HEK293 (cell line): Measurements from ENCODE around the gene FZD7.
A peak's percentile ranks its signal among the peaks of the same experiment; 100 is the strongest.

ENCODE experiments used
- CTCF ChIA-PET: fragments of 350-600 bp; formaldehyde crosslinking; extraction: SDS; loops from one replicate; lab custom pipeline; 2021; ENCODE audit warnings: antibody characterized with exemption; lab: Yijun Ruan, JAX
- POLR2A ChIA-PET: fragments of 300-600 bp; formaldehyde crosslinking; extraction: SDS; loops from one replicate; lab custom pipeline; 2020; ENCODE audit warnings: antibody characterized with exemption, inconsistent platforms; lab: Yijun Ruan, JAX
- H3K27ac ChIP-seq: fragments of 200-500 bp; sonication (Bioruptor generic); 2 replicates; pipeline ENCODE4 v1.5.1; 2014; ENCODE audit warnings: low read depth, low read length, control low read depth, inconsistent platforms; ENCODE audit errors: extremely low read depth
- H3K36me3 ChIP-seq, 2 experiments: fragments of 200-500 bp in 1 of 2; sonication (Bioruptor generic) in 1 of 2; 1 replicate in 1 of 2; 2 replicates in 1 of 2; pipeline ENCODE4 v1.5.1; 2014 to 2017; ENCODE audit warnings: inconsistent platforms in 2 of 2, low read length in 2 of 2; ENCODE audit not compliant: control insufficient read depth in 2 of 2, insufficient read depth in 1 of 2
- H3K4me1 ChIP-seq: fragments of 200-500 bp; sonication (Bioruptor generic); 2 replicates; pipeline ENCODE4 v1.5.1; 2014; ENCODE audit warnings: mild to moderate bottlenecking, low read length, inconsistent platforms; ENCODE audit not compliant: control insufficient read depth, insufficient read depth
- H3K4me3 ChIP-seq: 2 replicates; pipeline ENCODE4 v1.5.1; 2011; ENCODE audit warnings: low read depth, mild to moderate bottlenecking, control low read depth, low read length, moderate library complexity
- H3K9me3 ChIP-seq: fragments of 200-500 bp; sonication (Bioruptor generic); 2 replicates; pipeline ENCODE4 v1.5.1; 2014; ENCODE audit warnings: low read depth, low read length, inconsistent platforms; ENCODE audit not compliant: control insufficient read depth, insufficient read depth
- GLIS2 ChIP-seq: fragments of 450-650 bp; formaldehyde crosslinking; IDR thresholded peaks from 2 replicates; pipeline ENCODE4 v1.5.1; 2016; ENCODE audit warnings: missing biosample characterization, missing genetic modification characterization
- HIC1 ChIP-seq: fragments of 450-650 bp; formaldehyde crosslinking; IDR thresholded peaks from 2 replicates; pipeline ENCODE4 v1.5.1; 2016; ENCODE audit warnings: missing biosample characterization, missing genetic modification characterization
- HOXD13 ChIP-seq: sonication (generic); formaldehyde crosslinking; IDR thresholded peaks from 2 replicates; pipeline ENCODE4 v1.8.0; 2022; ENCODE audit warnings: missing genetic modification reagents, borderline replicate concordance
- IKZF3 ChIP-seq: fragments of 450-650 bp; IDR thresholded peaks from 2 replicates; pipeline ENCODE4 v1.5.0; 2018; ENCODE audit warnings: missing biosample characterization, mild to moderate bottlenecking, missing genetic modification characterization, moderate library complexity
- KLF16 ChIP-seq: fragments of 450-650 bp; formaldehyde crosslinking; IDR thresholded peaks from 2 replicates; pipeline ENCODE4 v1.5.1; 2017; ENCODE audit warnings: missing biosample characterization, missing genetic modification characterization
- KLF7 ChIP-seq: fragments of 450-650 bp; formaldehyde crosslinking; IDR thresholded peaks from 2 replicates; pipeline ENCODE4 v1.5.1; 2016; ENCODE audit warnings: missing biosample characterization, missing genetic modification characterization, borderline replicate concordance
- OSR2 ChIP-seq: fragments of 450-650 bp; formaldehyde crosslinking; IDR thresholded peaks from 2 replicates; pipeline ENCODE4 v1.5.1; 2016; ENCODE audit warnings: missing biosample characterization, missing genetic modification characterization
- PRDM1 ChIP-seq: fragments of 450-650 bp; formaldehyde crosslinking; IDR thresholded peaks from 2 replicates; pipeline ENCODE4; 2016; ENCODE audit warnings: missing biosample characterization, missing genetic modification characterization
- SCRT1 ChIP-seq: fragments of 450-650 bp; formaldehyde crosslinking; IDR thresholded peaks from 2 replicates; pipeline ENCODE4 v1.5.1; 2016; ENCODE audit warnings: missing biosample characterization, missing genetic modification characterization, borderline replicate concordance
- SCRT2 ChIP-seq: fragments of 450-650 bp; formaldehyde crosslinking; IDR thresholded peaks from 2 replicates; pipeline ENCODE4 v1.5.1; 2016; ENCODE audit warnings: missing biosample characterization, missing genetic modification characterization
- TRIM28 ChIP-seq: IDR thresholded peaks from 2 replicates; pipeline ENCODE4 v1.6.1; 2011; ENCODE audit warnings: low read length, control low read depth, borderline replicate concordance
- ZBTB17 ChIP-seq: fragments of 450-650 bp; formaldehyde crosslinking; IDR thresholded peaks from 2 replicates; pipeline ENCODE4 v1.5.1; 2016; ENCODE audit warnings: missing biosample characterization, missing genetic modification characterization
- ZBTB7A ChIP-seq: fragments of 450-650 bp; formaldehyde crosslinking; IDR thresholded peaks from 2 replicates; pipeline ENCODE4 v1.5.1; 2016; ENCODE audit warnings: low read depth, missing biosample characterization, missing genetic modification characterization
- ZFP41 ChIP-seq: fragments of 450-650 bp; formaldehyde crosslinking; IDR thresholded peaks from 2 replicates; pipeline ENCODE4 v1.5.1; 2016; ENCODE audit warnings: missing biosample characterization, missing genetic modification characterization, borderline replicate concordance
- ZNF202 ChIP-seq: fragments of 450-650 bp; formaldehyde crosslinking; IDR thresholded peaks from 2 replicates; pipeline ENCODE4 v1.5.1; 2016; ENCODE audit warnings: missing biosample characterization, missing genetic modification characterization, borderline replicate concordance
- ZNF302 ChIP-seq: fragments of 450-650 bp; formaldehyde crosslinking; IDR thresholded peaks from 2 replicates; pipeline ENCODE4 v1.5.1; 2016; ENCODE audit warnings: missing biosample characterization, missing genetic modification characterization, low read depth
- ZNF366 ChIP-seq: fragments of 450-650 bp; formaldehyde crosslinking; conservative IDR thresholded peaks from 2 replicates; pipeline ENCODE4 v1.5.1; 2016; ENCODE audit warnings: missing biosample characterization, missing genetic modification characterization
- ZNF404 ChIP-seq: fragments of 450-650 bp; formaldehyde crosslinking; IDR thresholded peaks from 2 replicates; pipeline ENCODE4 v1.5.1; 2017; ENCODE audit warnings: missing biosample characterization, missing genetic modification characterization
- ZNF529 ChIP-seq: fragments of 450-650 bp; formaldehyde crosslinking; IDR thresholded peaks from 2 replicates; pipeline ENCODE4 v1.5.1; 2017; ENCODE audit warnings: missing genetic modification characterization, missing biosample characterization; ENCODE audit not compliant: insufficient replicate concordance
- ZNF555 ChIP-seq: fragments of 450-650 bp; formaldehyde crosslinking; conservative IDR thresholded peaks from 2 replicates; pipeline ENCODE4 v1.5.1; 2017; ENCODE audit warnings: missing biosample characterization, mild to moderate bottlenecking, missing genetic modification characterization, inconsistent platforms
- ZNF600 ChIP-seq: fragments of 450-650 bp; formaldehyde crosslinking; IDR thresholded peaks from 2 replicates; pipeline ENCODE4 v1.5.1; 2016; ENCODE audit warnings: missing biosample characterization, missing genetic modification characterization
- ZNF629 ChIP-seq: fragments of 450-650 bp; formaldehyde crosslinking; IDR thresholded peaks from 2 replicates; pipeline ENCODE4 v1.5.1; 2017; ENCODE audit warnings: missing biosample characterization, missing genetic modification characterization
- ZNF639 ChIP-seq: fragments of 450-650 bp; formaldehyde crosslinking; IDR thresholded peaks from 2 replicates; pipeline ENCODE4 v1.5.1; 2016; ENCODE audit warnings: missing biosample characterization, missing genetic modification characterization
- ZNF658 ChIP-seq: fragments of 450-650 bp; formaldehyde crosslinking; IDR thresholded peaks from 2 replicates; pipeline ENCODE4; 2016; ENCODE audit warnings: missing biosample characterization, missing genetic modification characterization
- ZNF660 ChIP-seq: fragments of 450-650 bp; IDR thresholded peaks from 2 replicates; pipeline ENCODE4 v1.5.1; 2018; ENCODE audit warnings: missing biosample characterization, mild to moderate bottlenecking, missing genetic modification characterization
- ZNF670 ChIP-seq: fragments of 450-650 bp; formaldehyde crosslinking; IDR thresholded peaks from 2 replicates; pipeline ENCODE4 v1.5.1; 2016; ENCODE audit warnings: missing biosample characterization, missing genetic modification characterization, low read depth
- ZNF677 ChIP-seq: fragments of 450-650 bp; IDR thresholded peaks from 2 replicates; pipeline ENCODE4 v1.5.0; 2018; ENCODE audit warnings: missing biosample characterization, mild to moderate bottlenecking, missing genetic modification characterization, moderate library complexity
- ZNF692 ChIP-seq: fragments of 450-650 bp; formaldehyde crosslinking; IDR thresholded peaks from 2 replicates; pipeline ENCODE4 v1.5.1; 2016; ENCODE audit warnings: missing biosample characterization, missing genetic modification characterization

FZD7 gene

GRCh38 chr2:202036601-202037037 lies 3.0 kb downstream of the FZD7 start (continued):
- no peak for TF ChIP-seq HIC1 (tag by site-specific recombination)
- TF ChIP-seq ZNF600: 0 out of 2 replicates have a peak, but pooled peaks have one; percentile 25
- TF ChIP-seq ZNF660 (tag by site-specific recombination): no peak
- TF ChIP-seq KLF16 (tag by site-specific recombination): no peak
- no peak for TF ChIP-seq ZNF670 (tag by site-specific recombination)
- TF ChIP-seq ZBTB7A (tag by site-specific recombination): no peak
- no peak for TF ChIP-seq ZNF555 (tag by site-specific recombination)
- TF ChIP-seq ZNF404 (tag by site-specific recombination): no peak
- no peak for TF ChIP-seq PRDM1 (tag by site-specific recombination)
- TF ChIP-seq ZNF639: no peak

- peak; percentile 23; the same call in 1 of the 2 replicates for TF ChIP-seq ZNF629 (tag by site-specific recombination)
- TF ChIP-seq HOXD13 (CRISPR knock-in tag): 0 out of 2 replicates have a peak, but pooled peaks have one; percentile 14
- no peak for TF ChIP-seq KLF7 (tag by site-specific recombination)
- TF ChIP-seq SCRT1: 0 out of 2 replicates have a peak, but pooled peaks have one; percentile 54
- TF ChIP-seq PRDM1 (tag by site-specific recombination): 0 out of 2 replicates have a peak, but pooled peaks have one; percentile 18
- no peak for TF ChIP-seq ZNF658 (tag by site-specific recombination)
- 0 out of 2 replicates have a peak, but pooled peaks have one; percentile 35 for TF ChIP-seq IKZF3 (tag by site-specific recombination)
- 0 out of 2 replicates have a peak, but pooled peaks have one; percentile 49 for TF ChIP-seq ZNF366
- peak; percentile 91 for TF ChIP-seq SCRT2 (tag by site-specific recombination)
- no peaks in the 10 kb centered on the region for H3K9me3 ChIP-seq
- ChIA-PET CTCF (no interaction called here), POLR2A (no interaction called here)
- H3K4me3 ChIP-seq: peak overlapping the region; percentile 39
- H3K27ac ChIP-seq: peak overlapping the region; percentile 26; the same call in 1 of the 2 replicates
- peaks cover 0 to 10% of the 10 kb centered on the region in 2 experiments; a peak in 1 of 3 replicates for H3K36me3 ChIP-seq
- H3K4me1 ChIP-seq: peaks cover 25% of the 10 kb centered on the region
Measured at GRCh38 chr2:202037086-202037485, 3.4 kb downstream of the FZD7 start.

- no peak overlapping the region for H3K27ac ChIP-seq
- H3K4me1 ChIP-seq: peaks cover 25% of the 10 kb centered on the region
- ChIA-PET POLR2A (no interaction called here), CTCF (no interaction called here)
- no peaks in the 10 kb centered on the region for H3K9me3 ChIP-seq
- TF ChIP-seq ZNF629 (tag by site-specific recombination) (no peak), ZNF302 (tag by site-specific recombination) (no peak), OSR2 (tag by site-specific recombination) (peak; percentile 57), GLIS2 (tag by site-specific recombination) (no peak), ZNF529 (tag by site-specific recombination) (no peak), ZBTB17 (tag by site-specific recombination) (peak; percentile 96), ZNF692 (no peak), ZNF202 (tag by site-specific recombination) (no peak), TRIM28 (peak; percentile 80), ZFP41 (no peak), ZNF677 (no peak), IKZF3 (tag by site-specific recombination) (0 out of 2 replicates have a peak, but pooled peaks have one; percentile 12)
- no peak overlapping the region for H3K4me3 ChIP-seq
- H3K36me3 ChIP-seq: peaks cover 0 to 10% of the 10 kb centered on the region in 2 experiments; a peak in 1 of 3 replicates
Measured at GRCh38 chr2:202038471-202039277, 5.0 kb downstream of the FZD7 start.
